GM21526 (cell line): ENCODE measurements around the gene NECTIN1.

Experiments
- ATAC-seq: cut with Tn5 transposase; IDR thresholded peaks from one replicate; pipeline ENCODE4 v1.9.1; 2021; ENCODE audit warnings: moderate library complexity; ENCODE audit not compliant: unreplicated experiment, low FRiP score

The NECTIN1 gene

GRCh38 chr11:119728651-119729580, at the start of gene NECTIN1:
NECTIN1 (minus strand) TSS chr11:119729200; CDS start chr11:119728553, 647 bp downstream.
- peak; percentile 90 for ATAC-seq

GRCh38 chr11:119778391-119779194, 49.6 kb upstream of the NECTIN1 start:
- no peak for ATAC-seq

GRCh38 chr11:119777940-119778339, 48.9 kb upstream of the NECTIN1 start:
- ATAC-seq = no peak

- no peak for ATAC-seq
Measured at GRCh38 chr11:119776651-119777050, 47.7 kb upstream of the NECTIN1 start.

- no peak for ATAC-seq
Measured at GRCh38 chr11:119776031-119776636, 47.1 kb upstream of the NECTIN1 start.

GRCh38 chr11:119774172-119774763, 45.3 kb upstream of the NECTIN1 start:
- ATAC-seq = no peak

- ATAC-seq = no peak
Measured at GRCh38 chr11:119772641-119773415, 43.8 kb upstream of the NECTIN1 start.

GRCh38 chr11:119772076-119772475, 43.1 kb upstream of the NECTIN1 start:
- ATAC-seq = no peak

- ATAC-seq = no peak
Measured at GRCh38 chr11:119771172-119771770, 42.3 kb upstream of the NECTIN1 start.

- no peak for ATAC-seq
Measured at GRCh38 chr11:119765628-119766027, 36.6 kb upstream of the NECTIN1 start.

GRCh38 chr11:119764108-119764868, 35.3 kb upstream of the NECTIN1 start:
- ATAC-seq = no peak

GRCh38 chr11:119763071-119763728, 34.2 kb upstream of the NECTIN1 start:
- no peak for ATAC-seq

- ATAC-seq = no peak
Measured at GRCh38 chr11:119759747-119760412, 30.9 kb upstream of the NECTIN1 start.

- ATAC-seq = no peak
Measured at GRCh38 chr11:119759324-119759723, 30.3 kb upstream of the NECTIN1 start.

- no peak for ATAC-seq
Measured at GRCh38 chr11:119758291-119758690, 29.3 kb upstream of the NECTIN1 start.

GRCh38 chr11:119757378-119757777, 28.4 kb upstream of the NECTIN1 start:
- ATAC-seq = no peak

- no peak for ATAC-seq
Measured at GRCh38 chr11:119756169-119756865, 27.3 kb upstream of the NECTIN1 start.
